Endothelial cell of umbilical vein (primary cell): ENCODE data around the gene ZNF283. TPM values are rescaled to one million over a fixed set of nuclear protein-coding genes. Genes with fewer than 3 reads are reported as not detected.

ENCODE experiments used
- Bru-seq: library from RNA; stranded (reverse); fragments of 400-500 nt; gene quantifications from one replicate; lab custom pipeline; 2021; lab: Mats Ljungman, UMichigan
- BruChase-seq, 2 experiments: library from RNA; stranded (reverse); fragments of 400-500 nt; gene quantifications; one replicate each; lab custom pipeline; 2021; lab: Mats Ljungman, UMichigan
- BruUV-seq: library from RNA; stranded (reverse); fragments of 400-500 nt; replicated peaks from 2 replicates; lab custom pipeline; 2021; lab: Mats Ljungman, UMichigan
- CTCF ChIA-PET: fragments of 300-600, 350-600 bp; sonication (Branson Sonifier 250); formaldehyde crosslinking; loops from one replicate; lab custom pipeline; 2021; ENCODE audit warnings: antibody characterized with exemption, inconsistent platforms; lab: Charles Lee
- POLR2A ChIA-PET: fragments of 300-600, 350-600 bp; sonication (Branson Sonifier 250); formaldehyde crosslinking; loops from one replicate; lab custom pipeline; 2021; ENCODE audit warnings: antibody characterized with exemption, inconsistent platforms; lab: Charles Lee
- DNase-seq: peaks from one replicate; pipeline ENCODE4 v3.0.0-alpha.2; 2011; ENCODE audit warnings: low read depth, low spot score
- FAIRE-seq: peaks from 2 replicates; lab custom pipeline; 2011; peaks lifted over from hg19 to GRCh38; lab: Jason Lieb, UNC
- H2AFZ ChIP-seq: 2 replicates; pipeline ENCODE4 v1.6.0; 2012; ENCODE audit warnings: low read depth, low read length, control low read depth, inconsistent platforms
- H3K27ac ChIP-seq: 2 replicates; pipeline ENCODE4 v1.5.1; 2011; ENCODE audit warnings: low read depth, mild to moderate bottlenecking, control low read depth, low read length, moderate library complexity; ENCODE audit not compliant: insufficient read depth
- H3K27me3 ChIP-seq, 2 experiments: 2 replicates each; pipeline versions ENCODE4 v1.6.0 to v1.6.1; 2011; ENCODE audit warnings: low read length in 2 of 2, mixed read lengths in 1 of 2; ENCODE audit not compliant: control insufficient read depth in 2 of 2, insufficient read depth in 2 of 2
- H3K36me3 ChIP-seq, 2 experiments: 2 replicates in 1 of 2; 3 replicates in 1 of 2; pipeline ENCODE4 v1.5.1; 2011; ENCODE audit warnings: low read length in 2 of 2, mild to moderate bottlenecking in 1 of 2, moderate library complexity in 1 of 2; ENCODE audit not compliant: control insufficient read depth in 2 of 2, insufficient read depth in 2 of 2; ENCODE audit errors: extremely low read depth in 1 of 2
- H3K4me1 ChIP-seq: 3 replicates; pipeline ENCODE4 v1.5.1; 2011; ENCODE audit warnings: mild to moderate bottlenecking, low read length; ENCODE audit not compliant: control insufficient read depth, insufficient read depth; ENCODE audit errors: extremely low read depth
- H3K4me2 ChIP-seq: 2 replicates; pipeline ENCODE4 v1.6.1; 2011; ENCODE audit warnings: low read length, control low read depth, mixed read lengths; ENCODE audit not compliant: insufficient read depth
- H3K4me3 ChIP-seq, 3 experiments: fragments of 200-600 bp in 1 of 3; sonication (generic), shearing (Covaris generic) in 1 of 3; replicated peaks in 1 of 3; 2 replicates each; pipeline ENCODE4 v1.5.1; 2011 to 2016; ENCODE audit warnings: control low read depth in 3 of 3, low read length in 3 of 3, mild to moderate bottlenecking in 2 of 3, inconsistent platforms in 1 of 3, low read depth in 1 of 3, moderate library complexity in 1 of 3; ENCODE audit not compliant: insufficient read depth in 1 of 3
- H3K79me2 ChIP-seq: 2 replicates; pipeline ENCODE4 v1.6.0; 2012; ENCODE audit warnings: low read length, inconsistent platforms; ENCODE audit not compliant: control insufficient read depth, insufficient read depth
- H3K9ac ChIP-seq: replicated peaks from 2 replicates; pipeline ENCODE3; 2011; ENCODE audit warnings: low read length, control low read depth; ENCODE audit not compliant: insufficient read depth; ENCODE audit errors: extremely low read depth
- H3K9me1 ChIP-seq: replicated peaks from 3 replicates; pipeline ENCODE4 v1.6.0; 2011; ENCODE audit warnings: mild to moderate bottlenecking, low read length; ENCODE audit not compliant: control insufficient read depth, insufficient read depth; ENCODE audit errors: extremely low read depth
- H3K9me3 ChIP-seq: replicated peaks from 2 replicates; pipeline ENCODE4 v1.5.1; 2012; ENCODE audit warnings: low read length, inconsistent platforms; ENCODE audit not compliant: control insufficient read depth, insufficient read depth
- H4K20me1 ChIP-seq: replicated peaks from 2 replicates; pipeline ENCODE3; 2011; ENCODE audit warnings: mild to moderate bottlenecking, low read length; ENCODE audit not compliant: control insufficient read depth, insufficient read depth; ENCODE audit errors: extremely low read depth
- JUN ChIP-seq: IDR thresholded peaks from 2 replicates; pipeline ENCODE4 v1.6.1; 2011; ENCODE audit warnings: borderline replicate concordance, low read depth; ENCODE audit not compliant: insufficient read length, insufficient read depth
- POLR2A ChIP-seq: IDR thresholded peaks from 2 replicates; pipeline ENCODE4 v1.6.1; 2012; ENCODE audit warnings: low read depth, mild to moderate bottlenecking, control low read depth, low read length
- POLR2AphosphoS5 ChIP-seq: IDR thresholded peaks from 2 replicates; pipeline ENCODE4 v1.6.1; 2012; ENCODE audit warnings: low read depth, mild to moderate bottlenecking, control low read depth, low read length, moderate library complexity; ENCODE audit not compliant: insufficient read depth
- dilution Hi-C: fragments of 300-500 bp; cut with MboI; formaldehyde crosslinking; loops from one replicate; pipeline ENCODE4 v1.15.0; 2019; ENCODE audit warnings: low sequenced_read_pairs; ENCODE audit not compliant: extremely low pct_ligation_motif_present
- intact Hi-C: fragments of 100-400 bp; cut with micrococcal nuclease; formaldehyde crosslinking; loops from one replicate; pipeline ENCODE4 v1.10.0; 2022
- long read RNA-seq: library from polyadenylated mRNA; stranded (forward); transcript quantifications from one replicate; pipeline ENCODE4 v2.0.0, GENCODE V29; 2021
- polyA minus RNA-seq, 3 experiments: library from RNA; depleted of rRNA, polyadenylated mRNA; stranded (reverse); fragments of >200 nt; gene quantifications; 1 replicate in 1 of 3; 2 replicates in 2 of 3; pipeline ENCODE4 v1.2.3, GENCODE V29; 2011
- polyA plus RNA-seq, 4 experiments: library from polyadenylated mRNA; depleted of rRNA in 3 of 4; stranded (reverse) in 3 of 4; unstranded in 1 of 4; fragments of >200 nt; gene quantifications; 2 replicates each; pipeline versions ENCODE4 v1.2.1 to v1.2.3, GENCODE V29; 2011 to 2012; ENCODE audit warnings: missing spikeins in 1 of 4
- total RNA-seq: library from RNA; stranded (reverse); gene quantifications from 2 replicates; pipeline ENCODE4 v1.2.3, GENCODE V29; 2021

ZNF283 gene
- total RNA-seq = 6.0 and 10.7 TPM in 2 replicates
- polyA plus RNA-seq = 1.4 and 1.9 TPM in 2 replicates
- 1.7 TPM in 2 replicates for polyA plus RNA-seq (2011; cell fraction: cytosol; rRNA removed)
- 6.5 and 6.9 TPM in 2 replicates for polyA plus RNA-seq (2011; cell fraction: nucleus; rRNA removed)
- polyA plus RNA-seq (2012) = 4.0 and 5.0 TPM in 2 replicates
- polyA minus RNA-seq = 4.7 and 5.4 TPM in 2 replicates
- 4.4 TPM for polyA minus RNA-seq (2011; cell fraction: cytosol; rRNA and poly(A)+ RNA removed)
- polyA minus RNA-seq (2011; cell fraction: nucleus; rRNA and poly(A)+ RNA removed) = 7.6 and 12.2 TPM in 2 replicates
- percentile 62 among the genes with signal in this experiment for Bru-seq, nascent RNA
- BruChase-seq, experiment 1, labeled RNA remaining after a 6-hour chase = percentile 55 among the genes with signal in this experiment
- percentile 67 among the genes with signal in this experiment for BruChase-seq, experiment 2, labeled RNA remaining after a 2-hour chase
- long read RNA-seq, partial matches to known transcripts = 0 of 6 reads
- long read RNA-seq, other reads (novel, unspliced or antisense) = 6 of 6 reads

DNA sequence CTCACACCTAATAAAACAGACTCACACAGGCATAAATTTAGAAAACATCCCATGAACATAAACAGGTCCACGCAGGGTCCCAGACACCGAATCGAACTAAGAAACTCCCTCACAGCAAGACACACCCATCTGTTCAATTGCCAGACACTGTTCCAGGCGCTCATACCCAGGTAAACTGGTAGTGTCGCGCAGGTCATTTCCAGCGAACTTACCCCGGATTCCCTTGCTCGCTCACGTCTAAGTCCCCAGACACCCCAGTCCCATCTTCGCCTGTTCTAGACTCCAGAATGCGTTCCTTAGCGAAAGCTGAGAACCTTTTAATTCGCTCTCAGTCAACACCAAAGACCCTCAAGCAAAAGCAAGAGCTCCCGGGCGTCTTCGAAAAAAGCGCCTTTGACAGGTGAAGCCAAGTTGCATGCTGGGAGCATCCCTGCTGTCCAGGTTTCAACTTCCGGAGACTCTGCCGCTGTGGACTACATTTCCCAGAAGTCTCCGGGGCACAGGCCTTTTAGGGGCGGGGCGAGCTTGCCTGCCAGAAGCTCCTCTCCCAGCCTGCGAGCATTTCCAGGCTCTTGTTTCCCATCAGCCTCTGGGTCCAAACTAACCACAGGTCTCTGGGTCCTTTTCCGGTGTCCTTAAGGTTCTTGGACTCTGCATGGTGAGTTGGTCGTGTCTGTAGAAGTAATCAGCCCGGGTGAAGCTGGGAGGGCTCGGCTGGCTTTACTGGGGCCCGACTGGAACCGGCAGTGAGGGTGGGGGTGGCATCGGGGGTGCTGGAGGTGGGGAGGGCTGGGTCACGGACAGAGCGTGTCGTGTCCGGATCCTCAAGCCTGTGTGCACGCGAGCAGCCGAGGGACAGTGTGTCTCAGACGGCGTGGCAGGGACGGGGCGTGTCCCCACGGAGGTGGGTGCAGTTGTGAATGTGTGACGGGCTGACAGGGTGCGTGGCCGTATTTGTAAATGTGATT, at the start of gene ZNF283:
TSS of gene ZNF283 (plus strand) at position 535 of the 968 bp plus-strand sequence. CDS start 6,184 bp downstream, outside the sequence.
- BruUV-seq = no TSS peak
- FAIRE-seq = peak; percentile 68
- peak within 1 kb of the TSS; percentile 69 for H3K4me2 ChIP-seq
- no peaks in the 10 kb centered on the region for H3K9me1 ChIP-seq
- ChIA-PET CTCF (interaction anchor here (0.6 to 1.8 kb wide), 7 partner anchors 8 to 268 kb away, joined by 3 to 11 read pairs (median 3); partner anchors contain the start of gene ZNF45), POLR2A (interaction anchor here (0.6 to 0.8 kb wide), 6 partner anchors 18 to 478 kb away, joined by 3 to 7 read pairs (median 5); partner anchors contain the start of gene ZNF235)
- H3K27ac ChIP-seq = no peak within 1 kb of the TSS
- no peaks in the 10 kb centered on the region for H3K36me3 ChIP-seq
- intact Hi-C loops (loop anchor here (1.0 to 10.0 kb wide), 3 partner anchors 110 to 314 kb away; partner anchors contain the start of genes ZNF224, ZNF234 and ZNF45), dilution Hi-C loops (no loop called here)
- TF ChIP-seq JUN = no peak
- TF ChIP-seq POLR2A = peak; percentile 72
- TF ChIP-seq POLR2AphosphoS5 = peak; percentile 40
- peaks cover 4% of the 10 kb centered on the region for H3K4me1 ChIP-seq
- no peaks in the 10 kb centered on the region for H3K9me3 ChIP-seq
- H3K79me2 ChIP-seq = no peaks in the 10 kb centered on the region
- H3K4me3 ChIP-seq = peak within 1 kb of the TSS; percentile 68 to 94 (median 71)
- H3K27me3 ChIP-seq = peaks cover 0 to 3% of the 10 kb centered on the region in 2 experiments
- no peaks in the 10 kb centered on the region for H4K20me1 ChIP-seq
- peak; percentile 79 for DNase-seq
- peak within 1 kb of the TSS; percentile 91 for H2AFZ ChIP-seq
- peak within 1 kb of the TSS; percentile 40 for H3K9ac ChIP-seq
